GM13976 (cell line): ENCODE results near the gene TGM3.

Source experiments
- DNase-seq: peaks from one replicate; pipeline ENCODE4 v3.0.0; 2012; ENCODE audit warnings: low spot score
- in situ Hi-C: fragments of 300-500 bp; cut with MboI; formaldehyde crosslinking; loops from one replicate; pipeline ENCODE4 v1.12.0; 2022; ENCODE audit warnings: low sequenced_read_pairs, mixed read lengths, inconsistent platforms; ENCODE audit not compliant: unreplicated experiment
- TF ChIP-seq, protein P1 (sequence below): IDR thresholded peaks from 2 replicates; pipeline ENCODE4 v1.5.1; 2012; ENCODE audit warnings: borderline replicate concordance, mild to moderate bottlenecking; ENCODE audit not compliant: insufficient read depth; ENCODE audit errors: extremely low read depth, missing control alignments, control extremely low read depth

TGM3 gene

GRCh38 chr20:2273634-2274302 is 22.0 kb upstream of the TGM3 start:
- TF ChIP-seq, protein P1, sequence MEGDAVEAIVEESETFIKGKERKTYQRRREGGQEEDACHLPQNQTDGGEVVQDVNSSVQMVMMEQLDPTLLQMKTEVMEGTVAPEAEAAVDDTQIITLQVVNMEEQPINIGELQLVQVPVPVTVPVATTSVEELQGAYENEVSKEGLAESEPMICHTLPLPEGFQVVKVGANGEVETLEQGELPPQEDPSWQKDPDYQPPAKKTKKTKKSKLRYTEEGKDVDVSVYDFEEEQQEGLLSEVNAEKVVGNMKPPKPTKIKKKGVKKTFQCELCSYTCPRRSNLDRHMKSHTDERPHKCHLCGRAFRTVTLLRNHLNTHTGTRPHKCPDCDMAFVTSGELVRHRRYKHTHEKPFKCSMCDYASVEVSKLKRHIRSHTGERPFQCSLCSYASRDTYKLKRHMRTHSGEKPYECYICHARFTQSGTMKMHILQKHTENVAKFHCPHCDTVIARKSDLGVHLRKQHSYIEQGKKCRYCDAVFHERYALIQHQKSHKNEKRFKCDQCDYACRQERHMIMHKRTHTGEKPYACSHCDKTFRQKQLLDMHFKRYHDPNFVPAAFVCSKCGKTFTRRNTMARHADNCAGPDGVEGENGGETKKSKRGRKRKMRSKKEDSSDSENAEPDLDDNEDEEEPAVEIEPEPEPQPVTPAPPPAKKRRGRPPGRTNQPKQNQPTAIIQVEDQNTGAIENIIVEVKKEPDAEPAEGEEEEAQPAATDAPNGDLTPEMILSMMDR, result no peak

DNA sequence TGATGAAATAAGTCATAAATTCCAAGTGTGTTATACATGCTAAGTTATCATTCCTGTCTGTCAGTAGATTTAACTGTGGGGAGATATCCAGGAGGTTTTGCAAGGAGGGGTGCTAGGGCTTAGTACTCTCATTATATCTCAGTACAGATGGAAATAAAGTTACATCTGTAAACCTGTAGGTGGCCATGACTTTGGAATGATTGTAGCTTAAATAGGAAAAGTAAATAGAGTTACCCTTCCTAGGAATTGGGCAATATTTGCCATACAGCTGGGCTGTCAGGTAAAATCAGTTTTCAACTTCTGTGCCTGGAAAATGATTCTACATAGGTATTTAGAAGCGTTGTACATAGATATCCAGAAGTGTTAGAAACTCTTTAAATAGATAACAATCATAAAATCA is 19.8 kb upstream of the TGM3 start:
- no peak for DNase-seq
- in situ Hi-C loops, result no loop called here
- TF ChIP-seq, protein P1, result no peak

More at GRCh38 chr20:2273634-2274302, 22.0 kb upstream of the TGM3 start:
- DNase-seq, result no peak
- in situ Hi-C loops, result no loop called here

- TF ChIP-seq, protein P1, result no peak
- no peak for DNase-seq
- in situ Hi-C loops, result no loop called here
Measured at GRCh38 chr20:2279253-2279779, 16.5 kb upstream of the TGM3 start.

- in situ Hi-C loops, result no loop called here
- TF ChIP-seq, protein P1, result no peak
Measured at GRCh38 chr20:2280082-2280481, 15.7 kb upstream of the TGM3 start.

GRCh38 chr20:2281563-2281962 is 14.2 kb upstream of the TGM3 start:
- TF ChIP-seq, protein P1, result no peak
- in situ Hi-C loops, result no loop called here
- DNase-seq, result no peak

More at GRCh38 chr20:2280082-2280481, 15.7 kb upstream of the TGM3 start:
- DNase-seq, result no peak

DNA sequence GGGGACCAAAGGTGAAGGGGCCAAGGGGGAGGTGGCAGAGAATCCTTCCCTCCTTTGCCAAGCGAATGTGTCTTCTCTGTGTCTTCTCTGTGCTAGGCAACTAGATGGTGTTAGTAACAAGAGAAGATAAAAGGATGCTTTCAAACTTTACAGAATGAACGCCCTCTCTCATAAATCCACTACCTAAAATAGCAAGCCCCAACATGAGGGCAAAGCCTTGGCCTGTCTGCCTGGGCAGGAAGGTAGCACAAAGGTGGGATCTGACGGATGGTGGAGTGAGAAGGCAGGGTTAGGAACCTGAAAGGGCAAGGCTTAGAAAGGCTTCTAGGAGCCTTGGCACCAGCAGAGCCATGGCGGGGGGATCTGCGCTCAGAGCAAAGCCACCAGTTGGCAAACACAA is 13.6 kb upstream of the TGM3 start:
- DNase-seq, result no peak
- TF ChIP-seq, protein P1, result no peak
- in situ Hi-C loops, result no loop called here
